ENCODE results near the gene CTU2.

Gene CTU2

GRCh38 chr16:88688013-88688778, 18.1 kb upstream of the CTU2 start:
- H3K36me3 ChIP-seq (ENCODE audit: control insufficient read depth in 2 of 2, insufficient read depth in 2 of 2, low read length in 2 of 2) = no peaks in the 10 kb centered on the region
- no peak overlapping the region for H3K4me3 ChIP-seq (ENCODE audit: low read length in 2 of 2)
- peaks cover 7 to 19% of the 10 kb centered on the region in 2 donors for H3K4me1 ChIP-seq (ENCODE audit: control insufficient read depth in 2 of 2, insufficient read depth in 2 of 2, low read length in 2 of 2)
- H3K9ac ChIP-seq (ENCODE audit: low read depth in 1 of 2, low read length in 2 of 2) = no peak overlapping the region
- no peaks in the 10 kb centered on the region for H3K9me3 ChIP-seq (ENCODE audit: control insufficient read depth in 2 of 2, low read length in 2 of 2)
- no peak overlapping the region for H3K27ac ChIP-seq (ENCODE audit: low read depth in 2 of 2, low read length in 2 of 2)
- peaks cover 8 to 22% of the 10 kb centered on the region in 2 donors for H3K27me3 ChIP-seq (ENCODE audit: control insufficient read depth in 2 of 2, insufficient read depth in 2 of 2, low read length in 2 of 2)

GRCh38 chr16:88690341-88691128, 15.8 kb upstream of the CTU2 start:
- Histone ChIP-seq H3K36me3 (ENCODE audit: control insufficient read depth in 2 of 2, insufficient read depth in 2 of 2, low read length in 2 of 2) (no peaks in the 10 kb centered on the region), H3K4me1 (ENCODE audit: control insufficient read depth in 2 of 2, insufficient read depth in 2 of 2, low read length in 2 of 2) (peaks cover 7 to 17% of the 10 kb centered on the region in 2 donors), H3K27ac (ENCODE audit: low read depth in 2 of 2, low read length in 2 of 2) (no peak overlapping the region), H3K27me3 (ENCODE audit: control insufficient read depth in 2 of 2, insufficient read depth in 2 of 2, low read length in 2 of 2) (peaks cover 8 to 12% of the 10 kb centered on the region in 2 donors), H3K9me3 (ENCODE audit: control insufficient read depth in 2 of 2, low read length in 2 of 2) (no peaks in the 10 kb centered on the region), H3K9ac (ENCODE audit: low read depth in 1 of 2, low read length in 2 of 2) (no peak overlapping the region), H3K4me3 (ENCODE audit: low read length in 2 of 2) (no peak overlapping the region)

GRCh38 chr16:88691129-88691813, 15.0 kb upstream of the CTU2 start:
- peaks cover 4 to 16% of the 10 kb centered on the region in 2 donors for H3K4me1 ChIP-seq (ENCODE audit: control insufficient read depth in 2 of 2, insufficient read depth in 2 of 2, low read length in 2 of 2)
- H3K4me3 ChIP-seq (ENCODE audit: low read length in 2 of 2) = no peak overlapping the region
- H3K9ac ChIP-seq (ENCODE audit: low read depth in 1 of 2, low read length in 2 of 2) = no peak overlapping the region
- H3K9me3 ChIP-seq (ENCODE audit: control insufficient read depth in 2 of 2, low read length in 2 of 2) = no peaks in the 10 kb centered on the region
- no peak overlapping the region for H3K27ac ChIP-seq (ENCODE audit: low read depth in 2 of 2, low read length in 2 of 2)
- H3K27me3 ChIP-seq (ENCODE audit: control insufficient read depth in 2 of 2, insufficient read depth in 2 of 2, low read length in 2 of 2) = peaks cover 8 to 11% of the 10 kb centered on the region in 2 donors
- no peaks in the 10 kb centered on the region for H3K36me3 ChIP-seq (ENCODE audit: control insufficient read depth in 2 of 2, insufficient read depth in 2 of 2, low read length in 2 of 2)

- Histone ChIP-seq H3K4me1 (ENCODE audit: control insufficient read depth in 2 of 2, insufficient read depth in 2 of 2, low read length in 2 of 2) (peaks cover under 1 to 11% of the 10 kb centered on the region in 2 donors), H3K9me3 (ENCODE audit: control insufficient read depth in 2 of 2, low read length in 2 of 2) (no peaks in the 10 kb centered on the region), H3K9ac (ENCODE audit: low read depth in 1 of 2, low read length in 2 of 2) (no peak overlapping the region), H3K36me3 (ENCODE audit: control insufficient read depth in 2 of 2, insufficient read depth in 2 of 2, low read length in 2 of 2) (peaks cover 0 to 2% of the 10 kb centered on the region in 2 donors), H3K27ac (ENCODE audit: low read depth in 2 of 2, low read length in 2 of 2) (peak overlapping the region in 1 of 2 donors; percentile 56), H3K4me3 (ENCODE audit: low read length in 2 of 2) (peak overlapping the region in 1 of 2 donors; percentile 13), H3K27me3 (ENCODE audit: control insufficient read depth in 2 of 2, insufficient read depth in 2 of 2, low read length in 2 of 2) (peaks cover 8 to 11% of the 10 kb centered on the region in 2 donors)
Observed at GRCh38 chr16:88691924-88692560, 14.3 kb upstream of the CTU2 start.

- Histone ChIP-seq H3K4me3 (ENCODE audit: low read length in 2 of 2) (no peak overlapping the region), H3K27me3 (ENCODE audit: control insufficient read depth in 2 of 2, insufficient read depth in 2 of 2, low read length in 2 of 2) (peaks cover 8 to 11% of the 10 kb centered on the region in 2 donors), H3K27ac (ENCODE audit: low read depth in 2 of 2, low read length in 2 of 2) (no peak overlapping the region), H3K9me3 (ENCODE audit: control insufficient read depth in 2 of 2, low read length in 2 of 2) (no peaks in the 10 kb centered on the region), H3K4me1 (ENCODE audit: control insufficient read depth in 2 of 2, insufficient read depth in 2 of 2, low read length in 2 of 2) (peaks cover 0 to 8% of the 10 kb centered on the region in 2 donors), H3K9ac (ENCODE audit: low read depth in 1 of 2, low read length in 2 of 2) (no peak overlapping the region), H3K36me3 (ENCODE audit: control insufficient read depth in 2 of 2, insufficient read depth in 2 of 2, low read length in 2 of 2) (peaks cover 0 to 6% of the 10 kb centered on the region in 2 donors)
Observed at GRCh38 chr16:88692861-88693260, 13.4 kb upstream of the CTU2 start.

- Histone ChIP-seq H3K9me3 (ENCODE audit: control insufficient read depth in 2 of 2, low read length in 2 of 2) (no peaks in the 10 kb centered on the region), H3K27ac (ENCODE audit: low read depth in 2 of 2, low read length in 2 of 2) (no peak overlapping the region), H3K4me1 (ENCODE audit: control insufficient read depth in 2 of 2, insufficient read depth in 2 of 2, low read length in 2 of 2) (peaks cover 0 to 5% of the 10 kb centered on the region in 2 donors), H3K9ac (ENCODE audit: low read depth in 1 of 2, low read length in 2 of 2) (no peak overlapping the region), H3K4me3 (ENCODE audit: low read length in 2 of 2) (no peak overlapping the region), H3K36me3 (ENCODE audit: control insufficient read depth in 2 of 2, insufficient read depth in 2 of 2, low read length in 2 of 2) (peaks cover 0 to 9% of the 10 kb centered on the region in 2 donors), H3K27me3 (ENCODE audit: control insufficient read depth in 2 of 2, insufficient read depth in 2 of 2, low read length in 2 of 2) (peaks cover 7 to 9% of the 10 kb centered on the region in 2 donors)
Observed at GRCh38 chr16:88693420-88694177, 12.7 kb upstream of the CTU2 start.

GRCh38 chr16:88694221-88695087, 11.8 kb upstream of the CTU2 start:
- no peak overlapping the region for H3K9ac ChIP-seq (ENCODE audit: low read depth in 1 of 2, low read length in 2 of 2)
- no peak overlapping the region for H3K4me3 ChIP-seq (ENCODE audit: low read length in 2 of 2)
- peaks cover 0 to 5% of the 10 kb centered on the region in 2 donors for H3K4me1 ChIP-seq (ENCODE audit: control insufficient read depth in 2 of 2, insufficient read depth in 2 of 2, low read length in 2 of 2)
- H3K27me3 ChIP-seq (ENCODE audit: control insufficient read depth in 2 of 2, insufficient read depth in 2 of 2, low read length in 2 of 2) = peaks cover 4 to 5% of the 10 kb centered on the region in 2 donors
- H3K36me3 ChIP-seq (ENCODE audit: control insufficient read depth in 2 of 2, insufficient read depth in 2 of 2, low read length in 2 of 2) = peaks cover 0 to 10% of the 10 kb centered on the region in 2 donors
- no peaks in the 10 kb centered on the region for H3K9me3 ChIP-seq (ENCODE audit: control insufficient read depth in 2 of 2, low read length in 2 of 2)
- H3K27ac ChIP-seq (ENCODE audit: low read depth in 2 of 2, low read length in 2 of 2) = no peak overlapping the region

- peaks cover 4 to 5% of the 10 kb centered on the region in 2 donors for H3K4me1 ChIP-seq (ENCODE audit: control insufficient read depth in 2 of 2, insufficient read depth in 2 of 2, low read length in 2 of 2)
- H3K9ac ChIP-seq (ENCODE audit: low read depth in 1 of 2, low read length in 2 of 2) = no peak overlapping the region
- H3K36me3 ChIP-seq (ENCODE audit: control insufficient read depth in 2 of 2, insufficient read depth in 2 of 2, low read length in 2 of 2) = peaks cover 0 to 13% of the 10 kb centered on the region in 2 donors
- peaks cover 3 to 4% of the 10 kb centered on the region in 2 donors for H3K27me3 ChIP-seq (ENCODE audit: control insufficient read depth in 2 of 2, insufficient read depth in 2 of 2, low read length in 2 of 2)
- H3K27ac ChIP-seq (ENCODE audit: low read depth in 2 of 2, low read length in 2 of 2) = no peak overlapping the region
- H3K9me3 ChIP-seq (ENCODE audit: control insufficient read depth in 2 of 2, low read length in 2 of 2) = no peaks in the 10 kb centered on the region
- H3K4me3 ChIP-seq (ENCODE audit: low read length in 2 of 2) = no peak overlapping the region
Observed at GRCh38 chr16:88695218-88695617, 11.1 kb upstream of the CTU2 start.
